PC-3 (cell line): ENCODE measurements around the gene FUNDC1. TPM values are rescaled to one million over a fixed set of nuclear protein-coding genes. Genes with fewer than 3 reads are reported as not detected.

Experiments
- ATAC-seq: fragments of 200-7000 bp; cut with Tn5 transposase; 2 replicates; pipeline ENCODE4 v1.9.1; 2020; ENCODE audit warnings: mild to moderate bottlenecking, moderate library complexity
- BruUV-seq: library from RNA; stranded (reverse); fragments of 400-500 nt; replicated peaks from 2 replicates; lab custom pipeline; 2021; lab: Mats Ljungman, UMichigan
- CTCF ChIA-PET: fragments of 300-600 bp; sonication (Branson Sonifier 250); formaldehyde crosslinking; loops from one replicate; lab custom pipeline; 2022; ENCODE audit warnings: antibody characterized with exemption; lab: Charles Lee
- POLR2A ChIA-PET: fragments of 300-600 bp; sonication (Branson Sonifier 250); formaldehyde crosslinking; loops from one replicate; lab custom pipeline; 2022; ENCODE audit warnings: antibody characterized with exemption; ENCODE audit not compliant: unreplicated experiment; lab: Charles Lee
- DNase-seq: peaks from one replicate; pipeline ENCODE4 v3.0.0-alpha.2; 2015
- H2AFZ ChIP-seq: fragments of 300-600 bp; sonication (generic); 2 replicates; pipeline ENCODE4 v1.6.0; 2016; ENCODE audit warnings: antibody characterized with exemption, low read length
- H3F3A ChIP-seq: fragments of 300-600 bp; sonication (generic); one replicate; pipeline ENCODE4 v1.6.0; 2017; ENCODE audit warnings: antibody characterized with exemption, low read length, control low read depth, mild to moderate bottlenecking; ENCODE audit not compliant: unreplicated experiment
- H3K27ac ChIP-seq: fragments of 300-600 bp; sonication (generic); 2 replicates; pipeline ENCODE4 v1.5.1; 2016; ENCODE audit warnings: mild to moderate bottlenecking, low read length
- H3K27me3 ChIP-seq: fragments of 300-600 bp; sonication (generic); 2 replicates; pipeline ENCODE4 v1.6.1; 2016; ENCODE audit warnings: low read length, mixed read lengths
- H3K36me3 ChIP-seq: fragments of 300-600 bp; sonication (generic); 2 replicates; pipeline ENCODE4 v1.6.1; 2016; ENCODE audit warnings: low read depth, mixed run types, low read length, mixed read lengths
- H3K4me1 ChIP-seq: fragments of 300-600 bp; sonication (generic); 2 replicates; pipeline ENCODE4 v1.5.1; 2016; ENCODE audit warnings: low read length; ENCODE audit not compliant: insufficient read depth
- H3K4me2 ChIP-seq: fragments of 300-600 bp; sonication (generic); 2 replicates; pipeline ENCODE4 v1.6.0; 2016; ENCODE audit warnings: low read length
- H3K4me3 ChIP-seq: fragments of 300-600 bp; sonication (generic); 2 replicates; pipeline ENCODE4 v1.5.1; 2016; ENCODE audit warnings: mild to moderate bottlenecking, low read length, mixed read lengths
- H3K79me2 ChIP-seq: fragments of 300-600 bp; sonication (generic); 2 replicates; pipeline ENCODE4 v1.6.1; 2017; ENCODE audit warnings: low read length, mixed read lengths
- H3K9ac ChIP-seq: fragments of 300-600 bp; sonication (generic); 2 replicates; pipeline ENCODE4 v1.6.0; 2016; ENCODE audit warnings: mild to moderate bottlenecking, low read length
- H3K9me2 ChIP-seq: fragments of 300-600 bp; sonication (generic); replicated peaks from 2 replicates; pipeline ENCODE4 v1.6.1; 2016; ENCODE audit warnings: mixed run types, low read length, mixed read lengths
- H3K9me3 ChIP-seq: fragments of 300-600 bp; sonication (generic); 2 replicates; pipeline ENCODE4 v1.6.1; 2016; ENCODE audit warnings: low read length, mixed read lengths
- H4K20me1 ChIP-seq: fragments of 300-600 bp; sonication (generic); 2 replicates; pipeline ENCODE4 v1.6.1; 2016; ENCODE audit warnings: low read length, mixed read lengths
- EZH2 ChIP-seq: fragments of 300-600 bp; sonication (generic); IDR thresholded peaks from one replicate; pipeline ENCODE4 v1.6.1; 2017; ENCODE audit warnings: antibody characterized with exemption, mild to moderate bottlenecking, low read length; ENCODE audit not compliant: unreplicated experiment
- EZH2phosphoT487 ChIP-seq: fragments of 300-600 bp; sonication (generic); IDR thresholded peaks from 2 replicates; pipeline ENCODE4 v1.6.1; 2018; ENCODE audit warnings: mild to moderate bottlenecking, antibody characterized with exemption, low read length, borderline replicate concordance
- intact Hi-C: fragments of 100-400 bp; cut with micrococcal nuclease; formaldehyde crosslinking; loops from 2 replicates; pipeline ENCODE4 v1.9.0; 2023
- total RNA-seq: library from RNA; depleted of rRNA; stranded (reverse); fragments of >200 nt; gene quantifications from 2 replicates; pipeline ENCODE4 v1.2.3, GENCODE V29; 2014; rRNA removed
- TF ChIP-seq, protein P1 (sequence below): fragments of 300-600 bp; sonication (generic); conservative IDR thresholded peaks from 2 replicates; pipeline ENCODE4 v1.5.1; 2017; ENCODE audit warnings: antibody characterized with exemption, low read depth, mild to moderate bottlenecking, low read length

FUNDC1 gene
- total RNA-seq, 1 experiment from 2014 or later = 28.0 TPM

DNA sequence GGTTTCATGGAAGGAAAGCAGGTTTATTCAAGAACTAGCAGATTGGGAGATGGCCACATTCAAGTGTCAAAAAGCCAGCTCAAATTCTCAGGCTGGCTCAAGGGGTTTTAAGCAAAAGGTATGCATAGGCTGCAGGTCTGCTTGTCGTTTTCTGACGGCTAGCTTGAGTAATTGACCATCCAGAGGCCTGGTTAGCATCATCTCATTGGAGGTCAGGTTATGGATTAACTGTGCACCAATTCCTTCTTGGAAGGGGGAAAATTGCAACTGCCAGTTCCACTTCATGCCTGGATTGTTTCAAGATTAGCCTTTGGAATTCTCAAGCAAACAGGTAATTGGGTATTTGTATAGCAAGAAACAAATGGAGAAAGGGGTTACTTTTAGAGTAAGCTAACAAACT is 62.1 kb downstream of the FUNDC1 start:
- intact Hi-C loops = no loop called here
- Histone ChIP-seq H2AFZ (no peak overlapping the region), H3F3A (no peaks in the 10 kb centered on the region), H3K9ac (no peak overlapping the region), H3K27me3 (no peaks in the 10 kb centered on the region), H3K4me1 (peaks cover 10% of the 10 kb centered on the region), H3K36me3 (no peaks in the 10 kb centered on the region), H3K4me2 (no peak overlapping the region), H3K27ac (no peak overlapping the region), H4K20me1 (no peaks in the 10 kb centered on the region), H3K4me3 (no peak overlapping the region), H3K9me3 (no peaks in the 10 kb centered on the region), H3K9me2 (no peaks in the 10 kb centered on the region), H3K79me2 (no peaks in the 10 kb centered on the region)
- ChIA-PET POLR2A (no interaction called here), CTCF (no interaction called here)
- DNase-seq (peak; percentile 6), ATAC-seq (no peak)
- TF ChIP-seq EZH2 (no peak), EZH2phosphoT487 (no peak)
- TF ChIP-seq, protein P1, sequence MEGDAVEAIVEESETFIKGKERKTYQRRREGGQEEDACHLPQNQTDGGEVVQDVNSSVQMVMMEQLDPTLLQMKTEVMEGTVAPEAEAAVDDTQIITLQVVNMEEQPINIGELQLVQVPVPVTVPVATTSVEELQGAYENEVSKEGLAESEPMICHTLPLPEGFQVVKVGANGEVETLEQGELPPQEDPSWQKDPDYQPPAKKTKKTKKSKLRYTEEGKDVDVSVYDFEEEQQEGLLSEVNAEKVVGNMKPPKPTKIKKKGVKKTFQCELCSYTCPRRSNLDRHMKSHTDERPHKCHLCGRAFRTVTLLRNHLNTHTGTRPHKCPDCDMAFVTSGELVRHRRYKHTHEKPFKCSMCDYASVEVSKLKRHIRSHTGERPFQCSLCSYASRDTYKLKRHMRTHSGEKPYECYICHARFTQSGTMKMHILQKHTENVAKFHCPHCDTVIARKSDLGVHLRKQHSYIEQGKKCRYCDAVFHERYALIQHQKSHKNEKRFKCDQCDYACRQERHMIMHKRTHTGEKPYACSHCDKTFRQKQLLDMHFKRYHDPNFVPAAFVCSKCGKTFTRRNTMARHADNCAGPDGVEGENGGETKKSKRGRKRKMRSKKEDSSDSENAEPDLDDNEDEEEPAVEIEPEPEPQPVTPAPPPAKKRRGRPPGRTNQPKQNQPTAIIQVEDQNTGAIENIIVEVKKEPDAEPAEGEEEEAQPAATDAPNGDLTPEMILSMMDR = no peak
- no TSS peak for BruUV-seq

DNA sequence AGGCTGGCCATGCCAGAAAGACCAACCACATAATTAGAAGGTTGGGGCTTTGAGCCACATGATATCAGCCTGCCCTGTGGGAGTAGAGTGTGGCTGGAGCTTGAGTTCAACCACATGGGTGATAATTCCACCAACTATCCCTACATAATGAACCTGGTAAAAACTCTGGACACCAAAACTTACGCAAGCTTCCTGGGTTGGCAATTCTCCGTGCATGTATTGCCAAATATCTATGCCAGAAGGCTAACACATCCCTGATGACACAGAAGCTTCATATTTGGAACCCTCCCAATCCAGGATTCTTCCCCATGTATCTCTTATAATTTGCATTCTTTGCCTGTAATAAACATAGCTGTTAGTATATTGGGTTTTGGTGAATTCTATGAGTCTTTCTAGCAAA is 68.2 kb downstream of the FUNDC1 start:
- POLR2A ChIA-PET = no interaction called here

More for the DNA sequence above, 68.2 kb downstream of the FUNDC1 start:
- Histone ChIP-seq H2AFZ (no peak overlapping the region), H3K27me3 (no peaks in the 10 kb centered on the region), H3K36me3 (no peaks in the 10 kb centered on the region), H3K9me3 (no peaks in the 10 kb centered on the region), H3K4me2 (no peak overlapping the region), H3K27ac (no peak overlapping the region), H3F3A (no peaks in the 10 kb centered on the region), H3K4me1 (peaks cover 8% of the 10 kb centered on the region; the same call in 1 of the 2 replicates), H3K4me3 (no peak overlapping the region), H3K9ac (no peak overlapping the region), H4K20me1 (no peaks in the 10 kb centered on the region), H3K9me2 (no peaks in the 10 kb centered on the region), H3K79me2 (no peaks in the 10 kb centered on the region)
- no peak for TF ChIP-seq EZH2
- TF ChIP-seq, protein P1 = no peak
- TF ChIP-seq EZH2phosphoT487 = no peak
- CTCF ChIA-PET = no interaction called here
- no TSS peak for BruUV-seq
- ATAC-seq = no peak
- peak; percentile 61 for DNase-seq
- intact Hi-C loops = no loop called here

Other genes with a start within 250 kb of the FUNDC1 start
- gene EFHC2, start 199.2 kb downstream of the FUNDC1 start, total RNA-seq = 0.29 and 0.40 TPM in 2 replicates